ENCODE data around the gene MAGI3.

DNA sequence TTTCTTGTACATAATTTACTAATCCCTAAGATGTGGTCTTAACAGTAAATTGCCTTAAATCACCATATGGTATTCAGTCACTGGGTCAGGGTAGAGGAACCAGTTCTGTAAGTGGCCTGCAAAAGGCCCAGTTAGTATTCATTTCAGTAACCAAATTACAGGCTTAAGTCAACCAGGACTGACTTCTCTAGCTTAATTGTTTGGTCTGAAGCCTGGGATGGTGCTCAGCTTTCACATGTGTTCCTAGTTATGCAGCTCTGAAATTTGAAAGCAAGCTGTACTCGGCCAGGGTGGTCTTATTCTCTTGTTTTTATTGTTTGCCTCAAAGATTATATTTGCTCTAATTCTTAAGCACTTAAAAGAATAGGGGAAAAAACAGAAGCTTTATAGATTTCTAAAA lies 144.6 kb downstream of the MAGI3 start:
- TF ChIP-seq EZH2 (IDR thresholded peaks at IDR 0.05; ENCODE audit: low read length, unreplicated experiment) (no peak), EZH2phosphoT487 (IDR thresholded peaks at IDR 0.05; ENCODE audit: borderline replicate concordance, low read length) (no peak)

All from PC-3 (cell line).